ENCODE data around the gene RPP25L. TPM values are rescaled to one million over a fixed set of nuclear protein-coding genes. Genes with fewer than 3 reads are reported as not detected.
A peak's percentile ranks its signal among the peaks of the same experiment; 100 is the strongest.

RPP25L gene
- total RNA-seq, 1 donor from 2014 or later = 30.5 TPM

DNA sequence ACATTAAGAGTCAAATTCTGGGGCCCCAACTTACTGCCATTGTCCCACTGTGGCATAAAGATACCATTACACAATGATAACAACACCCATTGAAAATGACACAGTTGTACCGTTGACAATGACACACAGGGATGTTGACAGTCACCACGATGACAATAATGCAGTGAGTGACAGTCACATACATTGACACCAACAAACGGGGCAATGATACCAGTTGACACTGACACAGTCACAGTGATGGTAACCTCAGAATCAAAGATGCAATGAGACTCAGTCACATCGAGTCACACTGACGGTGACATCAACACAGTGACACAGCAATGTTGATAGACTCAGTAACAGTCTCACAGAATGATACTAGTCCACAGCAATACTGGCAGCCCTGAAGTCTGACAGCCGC, 39.3 kb downstream of the RPP25L start:
- Mint-ChIP-seq H3K36me3 (ENCODE audit: insufficient read depth) (no peaks in the 10 kb centered on the region), H3K4me1 (ENCODE audit: low read depth) (peaks cover 11% of the 10 kb centered on the region), H3K4me3 (ENCODE audit: low read depth) (no peak overlapping the region), H3K9me3 (ENCODE audit: low read depth) (no peaks in the 10 kb centered on the region), H3K27me3 (peaks cover 74% of the 10 kb centered on the region), H3K27ac (no peak overlapping the region)
- TF ChIP-seq, protein P1, sequence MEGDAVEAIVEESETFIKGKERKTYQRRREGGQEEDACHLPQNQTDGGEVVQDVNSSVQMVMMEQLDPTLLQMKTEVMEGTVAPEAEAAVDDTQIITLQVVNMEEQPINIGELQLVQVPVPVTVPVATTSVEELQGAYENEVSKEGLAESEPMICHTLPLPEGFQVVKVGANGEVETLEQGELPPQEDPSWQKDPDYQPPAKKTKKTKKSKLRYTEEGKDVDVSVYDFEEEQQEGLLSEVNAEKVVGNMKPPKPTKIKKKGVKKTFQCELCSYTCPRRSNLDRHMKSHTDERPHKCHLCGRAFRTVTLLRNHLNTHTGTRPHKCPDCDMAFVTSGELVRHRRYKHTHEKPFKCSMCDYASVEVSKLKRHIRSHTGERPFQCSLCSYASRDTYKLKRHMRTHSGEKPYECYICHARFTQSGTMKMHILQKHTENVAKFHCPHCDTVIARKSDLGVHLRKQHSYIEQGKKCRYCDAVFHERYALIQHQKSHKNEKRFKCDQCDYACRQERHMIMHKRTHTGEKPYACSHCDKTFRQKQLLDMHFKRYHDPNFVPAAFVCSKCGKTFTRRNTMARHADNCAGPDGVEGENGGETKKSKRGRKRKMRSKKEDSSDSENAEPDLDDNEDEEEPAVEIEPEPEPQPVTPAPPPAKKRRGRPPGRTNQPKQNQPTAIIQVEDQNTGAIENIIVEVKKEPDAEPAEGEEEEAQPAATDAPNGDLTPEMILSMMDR (IDR thresholded peaks at IDR 0.05; ENCODE audit: unreplicated experiment) = no peak
- no peak for DNase-seq (ENCODE audit: low spot score, unreplicated experiment)

DNA sequence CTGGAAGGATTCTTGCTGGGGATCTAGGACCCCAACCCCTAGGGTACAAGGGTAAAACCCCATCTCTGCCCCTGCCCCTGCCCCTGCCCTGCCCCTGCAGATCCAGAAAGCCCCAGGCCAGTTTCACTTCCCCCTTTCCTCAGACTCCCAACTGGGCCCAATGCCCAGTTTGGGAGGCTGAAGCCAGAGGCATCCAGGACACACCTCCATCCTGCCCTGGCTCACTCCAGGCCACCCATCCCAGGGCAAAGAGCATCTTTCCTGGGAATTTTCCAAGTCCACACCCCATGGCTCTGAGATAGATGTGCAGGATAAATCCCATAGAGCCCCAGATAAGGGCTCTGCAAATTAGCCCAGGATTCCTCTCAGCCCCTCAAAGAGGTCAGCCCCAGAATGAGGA, 39.8 kb downstream of the RPP25L start:
- H3K27ac Mint-ChIP-seq = no peak overlapping the region
- TF ChIP-seq, protein P1 (IDR thresholded peaks at IDR 0.05; ENCODE audit: unreplicated experiment) = no peak
- H3K27me3 Mint-ChIP-seq = peaks cover 74% of the 10 kb centered on the region
- no peaks in the 10 kb centered on the region for H3K36me3 Mint-ChIP-seq (ENCODE audit: insufficient read depth)
- H3K9me3 Mint-ChIP-seq (ENCODE audit: low read depth) = no peaks in the 10 kb centered on the region
- no peak overlapping the region for H3K4me3 Mint-ChIP-seq (ENCODE audit: low read depth)
- no peak for DNase-seq (ENCODE audit: low spot score, unreplicated experiment)
- peaks cover 7% of the 10 kb centered on the region for H3K4me1 Mint-ChIP-seq (ENCODE audit: low read depth)

DNA sequence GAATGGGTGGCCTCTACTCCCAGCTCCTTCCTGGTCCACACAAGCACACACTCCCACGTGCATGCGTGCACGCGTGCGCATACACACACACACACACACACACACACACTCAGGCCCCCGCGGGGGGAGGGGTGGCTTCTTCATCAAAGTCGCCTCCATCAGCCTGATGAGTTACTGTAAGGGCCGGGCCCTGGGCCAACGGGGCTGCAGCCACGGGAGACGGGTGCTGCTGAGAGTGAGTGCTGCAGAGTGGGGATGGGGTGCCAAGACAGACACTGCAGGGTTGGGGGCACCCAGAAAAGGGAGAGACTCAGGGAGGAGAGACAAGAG, 40.5 kb downstream of the RPP25L start:
- Mint-ChIP-seq H3K4me3 (ENCODE audit: low read depth) (no peak overlapping the region), H3K27ac (no peak overlapping the region), H3K4me1 (ENCODE audit: low read depth) (peaks cover 4% of the 10 kb centered on the region), H3K27me3 (peaks cover 74% of the 10 kb centered on the region), H3K9me3 (ENCODE audit: low read depth) (no peaks in the 10 kb centered on the region), H3K36me3 (ENCODE audit: insufficient read depth) (no peaks in the 10 kb centered on the region)
- TF ChIP-seq, protein P1 (IDR thresholded peaks at IDR 0.05; ENCODE audit: unreplicated experiment) = no peak
- DNase-seq (ENCODE audit: low spot score, unreplicated experiment) = no peak

DNA sequence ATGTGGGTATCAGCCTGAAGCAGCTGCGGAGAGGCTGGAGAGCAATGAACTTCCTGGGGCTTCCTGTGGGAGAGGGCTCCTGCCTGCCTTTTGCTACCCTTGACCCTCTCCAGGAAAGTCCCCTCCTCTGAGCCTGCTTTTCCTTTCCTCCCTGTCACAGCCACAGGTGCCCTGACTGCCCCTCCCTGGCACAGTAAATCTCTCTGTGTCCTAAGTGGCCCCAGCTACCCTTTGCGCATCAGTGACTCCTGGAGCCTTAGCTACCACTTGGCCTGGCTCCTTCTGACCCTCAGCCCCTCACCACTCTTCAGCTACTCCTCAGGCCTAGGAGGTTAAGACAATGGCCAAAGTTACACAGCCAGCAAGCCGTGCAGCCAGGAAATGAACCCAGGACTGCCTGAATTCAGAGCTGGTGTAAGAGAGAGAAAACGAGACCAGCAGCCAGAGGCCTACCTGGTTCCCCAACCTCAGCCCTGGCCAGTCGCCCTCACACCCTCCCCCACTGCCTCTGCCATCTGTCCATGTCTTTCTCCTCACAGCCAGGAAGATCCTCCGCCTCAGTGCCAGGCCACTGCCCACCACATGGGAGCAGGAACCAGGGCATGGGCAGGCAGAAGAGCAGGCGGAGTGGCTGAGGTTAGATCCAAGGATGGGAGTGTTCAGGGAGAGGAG, 41.0 kb downstream of the RPP25L start:
- TF ChIP-seq, protein P1 (IDR thresholded peaks at IDR 0.05; ENCODE audit: unreplicated experiment) = no peak
- Mint-ChIP-seq H3K9me3 (ENCODE audit: low read depth) (no peaks in the 10 kb centered on the region), H3K27ac (peak overlapping the region; percentile 59), H3K4me1 (ENCODE audit: low read depth) (peaks cover 3% of the 10 kb centered on the region), H3K4me3 (ENCODE audit: low read depth) (no peak overlapping the region), H3K27me3 (peaks cover 69% of the 10 kb centered on the region), H3K36me3 (ENCODE audit: insufficient read depth) (no peaks in the 10 kb centered on the region)
- no peak for DNase-seq (ENCODE audit: low spot score, unreplicated experiment)

DNA sequence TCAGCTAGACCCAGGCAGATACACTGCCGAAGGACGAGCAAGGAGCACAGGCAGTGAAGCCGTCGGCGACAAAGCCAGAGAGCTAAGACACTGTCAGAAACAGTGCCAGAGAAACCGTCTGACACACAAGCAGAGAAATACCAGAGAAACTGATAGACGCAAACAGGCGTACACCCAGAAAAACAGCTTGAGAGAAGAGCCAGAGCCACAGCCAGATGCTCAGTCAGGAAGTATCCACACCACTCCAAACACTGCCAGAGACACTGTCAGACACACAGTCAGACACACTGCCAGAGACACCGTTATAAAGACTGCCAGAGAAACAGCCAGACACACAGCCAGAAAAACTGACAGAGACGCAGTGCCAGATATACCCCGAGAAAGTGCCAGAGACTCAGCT, 41.5 kb downstream of the RPP25L start:
- no peak overlapping the region for H3K27ac Mint-ChIP-seq
- peaks cover 1% of the 10 kb centered on the region for H3K4me1 Mint-ChIP-seq (ENCODE audit: low read depth)

More for the DNA sequence above, 41.5 kb downstream of the RPP25L start:
- no peaks in the 10 kb centered on the region for H3K9me3 Mint-ChIP-seq (ENCODE audit: low read depth)
- TF ChIP-seq, protein P1 (IDR thresholded peaks at IDR 0.05; ENCODE audit: unreplicated experiment) = no peak
- H3K36me3 Mint-ChIP-seq (ENCODE audit: insufficient read depth) = no peaks in the 10 kb centered on the region
- H3K27me3 Mint-ChIP-seq = peaks cover 66% of the 10 kb centered on the region
- no peak for DNase-seq (ENCODE audit: low spot score, unreplicated experiment)
- no peak overlapping the region for H3K4me3 Mint-ChIP-seq (ENCODE audit: low read depth)

Data from progenitor cell of endocrine pancreas (in vitro differentiated cells).